Right ventricle myocardium superior (tissue), 1 donor: ENCODE data around the gene ARL4A. TPM values are rescaled to one million over a fixed set of nuclear protein-coding genes. Genes with fewer than 3 reads are reported as not detected.

Source experiments
- ATAC-seq: fragments of 200-7000 bp; cut with Tn5 transposase; one replicate; pipeline ENCODE4 v1.9.1; 2020; ENCODE audit warnings: mild to moderate bottlenecking; ENCODE audit not compliant: poor library complexity
- DNase-seq: peaks from one replicate; pipeline ENCODE4 v3.0.0-alpha.2; 2020
- intact Hi-C: fragments of 100-400 bp; cut with DNase I; formaldehyde crosslinking; loops from one replicate; pipeline ENCODE4 v1.11.2; 2022
- total RNA-seq: library from RNA; stranded (reverse); fragmentation: NEBNext Ultra II Directional; extraction: Animal tissue kit (Norgen Biotek cat#: 25700); gene quantifications from one replicate; pipeline ENCODE4 v1.2.1, GENCODE V29; 2021
- donor health status: DM: no; HTN: yes; CAD: no; lungs with severe emphysema.

Gene ARL4A
- total RNA-seq, 1 donor from 2014 or later: 10.9 TPM

DNA sequence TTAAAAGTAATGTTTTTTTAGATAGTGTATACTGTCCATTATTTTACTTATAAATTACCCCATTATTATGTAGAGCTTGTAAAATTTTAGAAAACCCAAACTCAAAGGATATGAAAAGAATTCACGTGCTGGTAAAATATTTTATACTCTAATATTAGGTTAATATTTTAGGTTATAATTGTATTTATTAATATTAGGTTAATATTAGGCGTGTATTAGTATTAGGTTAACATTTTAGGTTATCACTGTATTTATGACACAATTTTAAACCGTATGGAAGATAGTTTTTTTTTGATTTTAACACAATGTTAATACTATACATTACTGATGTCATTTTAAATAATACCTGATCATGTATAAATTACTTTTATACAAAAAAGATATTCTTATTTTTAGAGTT lies 48.5 kb downstream of the ARL4A start:
- no peak for DNase-seq
- intact Hi-C loops: no loop called here
- no peak for ATAC-seq

DNA sequence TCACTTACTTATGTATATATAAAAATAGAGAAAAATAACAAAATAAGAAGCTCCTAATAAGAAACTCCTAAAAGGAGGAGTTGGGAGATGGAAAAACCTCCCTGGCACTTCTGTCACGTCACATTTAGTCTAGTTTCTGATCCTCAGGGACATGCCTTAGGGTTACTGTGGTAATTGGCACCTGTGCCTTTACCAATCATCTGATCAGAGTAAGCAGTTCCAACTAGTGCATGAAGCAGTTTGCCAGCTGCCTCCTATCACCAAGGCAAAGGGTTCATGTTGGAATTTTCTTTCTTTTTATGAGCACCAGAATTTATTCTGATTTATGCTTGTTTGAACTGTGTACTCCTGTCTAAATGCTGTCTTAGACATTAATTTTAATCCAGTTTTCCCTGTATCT lies 49.9 kb downstream of the ARL4A start:
- DNase-seq: no peak
- ATAC-seq: peak; percentile 57
- intact Hi-C loops: no loop called here

DNA sequence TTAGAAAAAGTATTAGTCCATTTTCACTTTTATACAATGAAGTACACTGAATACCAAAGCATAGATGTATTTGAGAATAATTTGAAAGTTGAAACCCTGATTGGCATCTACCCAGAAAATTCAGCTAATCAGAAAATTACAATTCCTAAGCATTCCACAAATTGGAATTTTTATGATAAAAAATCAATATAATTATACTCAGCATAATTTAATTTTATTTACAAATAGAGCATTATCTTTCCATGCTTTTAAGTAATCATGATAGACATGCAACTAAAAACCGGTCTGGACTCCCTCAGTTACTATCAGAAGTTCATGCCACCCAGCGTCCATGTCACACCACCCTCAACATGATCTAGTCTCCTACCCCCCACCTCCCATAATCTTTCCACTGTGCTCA lies 50.4 kb downstream of the ARL4A start:
- ATAC-seq (no peak), DNase-seq (no peak)
- intact Hi-C loops: no loop called here

DNA sequence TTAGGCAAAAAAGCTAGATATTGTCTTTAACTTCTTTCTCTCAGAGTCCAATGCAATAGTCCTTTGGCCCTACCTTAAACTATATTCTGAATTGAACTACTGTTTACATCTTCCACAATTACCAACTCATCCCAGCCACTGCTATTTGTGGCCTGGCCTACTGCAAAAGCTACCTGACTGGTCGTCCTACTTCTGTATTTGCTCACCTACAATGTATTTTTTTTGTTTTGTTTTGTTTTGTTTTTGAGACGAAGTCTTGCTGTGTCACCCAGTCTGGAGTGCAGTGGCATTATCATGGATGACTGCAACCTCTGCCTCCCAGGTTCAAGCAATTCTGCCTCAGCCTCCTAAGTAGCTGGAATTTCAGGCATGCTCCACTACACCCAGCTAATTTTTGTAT lies 51.2 kb downstream of the ARL4A start:
- DNase-seq (no peak), ATAC-seq (no peak)
- intact Hi-C loops: no loop called here

Other genes with a start within 250 kb of the ARL4A start
- 0.13 TPM for gene SCIN, start 116.9 kb upstream of the ARL4A start, total RNA-seq